Endothelial cell of umbilical vein (primary cell): ENCODE measurements around the gene COL4A2. TPM values are rescaled to one million over a fixed set of nuclear protein-coding genes. Genes with fewer than 3 reads are reported as not detected.

Experiments used
- BruUV-seq: library from RNA; stranded (reverse); fragments of 400-500 nt; replicated peaks from 2 replicates; lab custom pipeline; 2021; lab: Mats Ljungman, UMichigan
- CTCF ChIA-PET: fragments of 300-600, 350-600 bp; sonication (Branson Sonifier 250); formaldehyde crosslinking; loops from one replicate; lab custom pipeline; 2021; ENCODE audit warnings: antibody characterized with exemption, inconsistent platforms; lab: Charles Lee
- POLR2A ChIA-PET: fragments of 300-600, 350-600 bp; sonication (Branson Sonifier 250); formaldehyde crosslinking; loops from one replicate; lab custom pipeline; 2021; ENCODE audit warnings: antibody characterized with exemption, inconsistent platforms; lab: Charles Lee
- DNase-seq: peaks from one replicate; pipeline ENCODE4 v3.0.0-alpha.2; 2011; ENCODE audit warnings: low read depth, low spot score
- FAIRE-seq: peaks from 2 replicates; lab custom pipeline; 2011; peaks lifted over from hg19 to GRCh38; lab: Jason Lieb, UNC
- H2AFZ ChIP-seq: 2 replicates; pipeline ENCODE4 v1.6.0; 2012; ENCODE audit warnings: low read depth, low read length, control low read depth, inconsistent platforms
- H3K27ac ChIP-seq: 2 replicates; pipeline ENCODE4 v1.5.1; 2011; ENCODE audit warnings: low read depth, mild to moderate bottlenecking, control low read depth, low read length, moderate library complexity; ENCODE audit not compliant: insufficient read depth
- H3K27me3 ChIP-seq, 2 experiments: 2 replicates each; pipeline versions ENCODE4 v1.6.0 to v1.6.1; 2011; ENCODE audit warnings: low read length in 2 of 2, mixed read lengths in 1 of 2; ENCODE audit not compliant: control insufficient read depth in 2 of 2, insufficient read depth in 2 of 2
- H3K36me3 ChIP-seq, 2 experiments: 2 replicates in 1 of 2; 3 replicates in 1 of 2; pipeline ENCODE4 v1.5.1; 2011; ENCODE audit warnings: low read length in 2 of 2, mild to moderate bottlenecking in 1 of 2, moderate library complexity in 1 of 2; ENCODE audit not compliant: control insufficient read depth in 2 of 2, insufficient read depth in 2 of 2; ENCODE audit errors: extremely low read depth in 1 of 2
- H3K4me1 ChIP-seq: 3 replicates; pipeline ENCODE4 v1.5.1; 2011; ENCODE audit warnings: mild to moderate bottlenecking, low read length; ENCODE audit not compliant: control insufficient read depth, insufficient read depth; ENCODE audit errors: extremely low read depth
- H3K4me2 ChIP-seq: 2 replicates; pipeline ENCODE4 v1.6.1; 2011; ENCODE audit warnings: low read length, control low read depth, mixed read lengths; ENCODE audit not compliant: insufficient read depth
- H3K4me3 ChIP-seq, 3 experiments: fragments of 200-600 bp in 1 of 3; sonication (generic), shearing (Covaris generic) in 1 of 3; replicated peaks in 1 of 3; 2 replicates each; pipeline ENCODE4 v1.5.1; 2011 to 2016; ENCODE audit warnings: control low read depth in 3 of 3, low read length in 3 of 3, mild to moderate bottlenecking in 2 of 3, inconsistent platforms in 1 of 3, low read depth in 1 of 3, moderate library complexity in 1 of 3; ENCODE audit not compliant: insufficient read depth in 1 of 3
- H3K79me2 ChIP-seq: 2 replicates; pipeline ENCODE4 v1.6.0; 2012; ENCODE audit warnings: low read length, inconsistent platforms; ENCODE audit not compliant: control insufficient read depth, insufficient read depth
- H3K9ac ChIP-seq: replicated peaks from 2 replicates; pipeline ENCODE3; 2011; ENCODE audit warnings: low read length, control low read depth; ENCODE audit not compliant: insufficient read depth; ENCODE audit errors: extremely low read depth
- H3K9me1 ChIP-seq: replicated peaks from 3 replicates; pipeline ENCODE4 v1.6.0; 2011; ENCODE audit warnings: mild to moderate bottlenecking, low read length; ENCODE audit not compliant: control insufficient read depth, insufficient read depth; ENCODE audit errors: extremely low read depth
- H3K9me3 ChIP-seq: replicated peaks from 2 replicates; pipeline ENCODE4 v1.5.1; 2012; ENCODE audit warnings: low read length, inconsistent platforms; ENCODE audit not compliant: control insufficient read depth, insufficient read depth
- H4K20me1 ChIP-seq: replicated peaks from 2 replicates; pipeline ENCODE3; 2011; ENCODE audit warnings: mild to moderate bottlenecking, low read length; ENCODE audit not compliant: control insufficient read depth, insufficient read depth; ENCODE audit errors: extremely low read depth
- CTCF ChIP-seq, 2 donors: IDR thresholded peaks; 1 replicate in 1 of 2; 2 replicates in 1 of 2; pipeline ENCODE4 v1.5.1; 2011; ENCODE audit warnings: low read length in 2 of 2, mild to moderate bottlenecking in 2 of 2, moderate library complexity in 2 of 2, control low read depth in 1 of 2, inconsistent platforms in 1 of 2, low read depth in 1 of 2; ENCODE audit not compliant: insufficient read depth in 1 of 2; ENCODE audit errors: extremely low read depth in 1 of 2
- EZH2 ChIP-seq: IDR thresholded peaks from 2 replicates; pipeline ENCODE4 v1.6.1; 2012; ENCODE audit warnings: borderline replicate concordance, low read depth, mild to moderate bottlenecking, moderate library complexity, low read length, inconsistent platforms; ENCODE audit not compliant: severe bottlenecking
- FOS ChIP-seq: IDR thresholded peaks from 2 replicates; pipeline ENCODE4 v1.6.1; 2011; ENCODE audit warnings: mild to moderate bottlenecking, low read length, moderate library complexity, borderline replicate concordance; ENCODE audit not compliant: insufficient read depth
- GATA2 ChIP-seq: IDR thresholded peaks from 2 replicates; pipeline ENCODE4 v1.7.0; 2011; ENCODE audit warnings: low read depth, mild to moderate bottlenecking, moderate library complexity, mixed read lengths, low read length; ENCODE audit not compliant: insufficient read length, insufficient read depth
- JUN ChIP-seq: IDR thresholded peaks from 2 replicates; pipeline ENCODE4 v1.6.1; 2011; ENCODE audit warnings: borderline replicate concordance, low read depth; ENCODE audit not compliant: insufficient read length, insufficient read depth
- MAX ChIP-seq: IDR thresholded peaks from 2 replicates; pipeline ENCODE4 v1.6.1; 2011; ENCODE audit not compliant: insufficient read depth, insufficient read length
- MYC ChIP-seq: IDR thresholded peaks from one replicate; pipeline ENCODE4 v1.6.1; 2011; ENCODE audit warnings: mild to moderate bottlenecking, low read depth, low read length
- POLR2A ChIP-seq: IDR thresholded peaks from 2 replicates; pipeline ENCODE4 v1.6.1; 2012; ENCODE audit warnings: low read depth, mild to moderate bottlenecking, control low read depth, low read length
- POLR2AphosphoS5 ChIP-seq: IDR thresholded peaks from 2 replicates; pipeline ENCODE4 v1.6.1; 2012; ENCODE audit warnings: low read depth, mild to moderate bottlenecking, control low read depth, low read length, moderate library complexity; ENCODE audit not compliant: insufficient read depth
- dilution Hi-C: fragments of 300-500 bp; cut with MboI; formaldehyde crosslinking; loops from one replicate; pipeline ENCODE4 v1.15.0; 2019; ENCODE audit warnings: low sequenced_read_pairs; ENCODE audit not compliant: extremely low pct_ligation_motif_present
- intact Hi-C: fragments of 100-400 bp; cut with micrococcal nuclease; formaldehyde crosslinking; loops from one replicate; pipeline ENCODE4 v1.10.0; 2022
- polyA plus RNA-seq, 4 experiments: library from polyadenylated mRNA; depleted of rRNA in 3 of 4; stranded (reverse) in 3 of 4; unstranded in 1 of 4; fragments of >200 nt; gene quantifications; 2 replicates each; pipeline versions ENCODE4 v1.2.1 to v1.2.3, GENCODE V29; 2011 to 2012; ENCODE audit warnings: missing spikeins in 1 of 4
- total RNA-seq: library from RNA; stranded (reverse); gene quantifications from 2 replicates; pipeline ENCODE4 v1.2.3, GENCODE V29; 2021

COL4A2 gene
- total and polyA plus RNA-seq, 2 donors (not counting 3 experiments of a cell fraction or from before 2014, with no cell fraction given) = 792 to 940 TPM

GRCh38 chr13:110358381-110358780, 51.3 kb downstream of the COL4A2 start:
- TF ChIP-seq CTCF (IDR thresholded peaks at IDR 0.05; ENCODE audit: extremely low read depth in 1 of 2, insufficient read depth in 1 of 2, low read depth in 1 of 2, low read length in 2 of 2) (no peak), POLR2A (no peak), GATA2 (no peak), MAX (no peak), JUN (no peak), FOS (no peak), POLR2AphosphoS5 (no peak), EZH2 (no peak), MYC (no peak)
- no peaks in the 10 kb centered on the region for H3K4me1 ChIP-seq
- ChIA-PET CTCF (no interaction called here), POLR2A (no interaction called here)
- H3K27ac ChIP-seq = no peak overlapping the region
- no peak overlapping the region for H2AFZ ChIP-seq
- FAIRE-seq (no peak), DNase-seq (no peak)
- no peaks in the 10 kb centered on the region for H3K27me3 ChIP-seq
- no peak overlapping the region for H3K4me3 ChIP-seq
- H3K9ac ChIP-seq = no peak overlapping the region
- no peaks in the 10 kb centered on the region for H3K9me3 ChIP-seq
- H3K36me3 ChIP-seq = peaks cover 8 to 9% of the 10 kb centered on the region in 2 experiments
- intact Hi-C loops = no loop called here
- no TSS peak for BruUV-seq
- dilution Hi-C loops = no loop called here
- peaks cover 9% of the 10 kb centered on the region for H3K79me2 ChIP-seq
- no peaks in the 10 kb centered on the region for H3K9me1 ChIP-seq
- H4K20me1 ChIP-seq = no peaks in the 10 kb centered on the region
- H3K4me2 ChIP-seq = no peak overlapping the region
